WERI-Rb-1 (cell line): Measurements from ENCODE around the gene TMEM121.
A peak's percentile ranks its signal among the peaks of the same experiment; 100 is the strongest.

ENCODE experiments used
- DNase-seq: peaks from one replicate; pipeline ENCODE4 v3.0.0-alpha.2; 2020
- H3K27ac ChIP-seq: fragments of 250-450 bp; sonication (Bioruptor Pico); 2 replicates; pipeline ENCODE4 v1.5.1; 2020; ENCODE audit warnings: mild to moderate bottlenecking, moderate library complexity
- H3K27me3 ChIP-seq: fragments of 250-450 bp; sonication (Bioruptor Pico); 2 replicates; pipeline ENCODE4 v1.5.1; 2021; ENCODE audit warnings: mild to moderate bottlenecking, low read depth, moderate library complexity; ENCODE audit not compliant: insufficient read depth, severe bottlenecking
- H3K36me3 ChIP-seq: fragments of 250-450 bp; sonication (Bioruptor Pico); 2 replicates; pipeline ENCODE4 v1.5.1; 2020; ENCODE audit warnings: mild to moderate bottlenecking, moderate library complexity
- H3K4me3 ChIP-seq: 2 replicates; pipeline ENCODE4 v1.5.1; 2011; ENCODE audit warnings: low read depth, mild to moderate bottlenecking, control low read depth, low read length
- H3K9me3 ChIP-seq: fragments of 250-450 bp; sonication (Bioruptor Pico); 2 replicates; pipeline ENCODE4 v1.5.1; 2021; ENCODE audit warnings: mild to moderate bottlenecking, moderate library complexity; ENCODE audit not compliant: severe bottlenecking
- CTCF ChIP-seq: IDR thresholded peaks from 2 replicates; pipeline ENCODE4 v1.5.1; 2011; ENCODE audit warnings: low read depth, mild to moderate bottlenecking, control low read depth, inconsistent platforms, low read length

The TMEM121 gene

GRCh38 chr14:105525326-105525725 is 1.1 kb upstream of the TMEM121 start:
- H3K27me3 ChIP-seq, result peaks cover 18% of the 10 kb centered on the region
- H3K4me3 ChIP-seq, result no peak overlapping the region
- H3K9me3 ChIP-seq, result no peaks in the 10 kb centered on the region
- peaks cover 4% of the 10 kb centered on the region; the same call in 1 of the 2 replicates for H3K36me3 ChIP-seq
- no peak overlapping the region for H3K27ac ChIP-seq
- TF ChIP-seq CTCF, result no peak
- no peak for DNase-seq

GRCh38 chr14:105526776-105527380 is 495 bp downstream of the TMEM121 start:
- DNase-seq, result no peak
- TF ChIP-seq CTCF, result no peak

GRCh38 chr14:105527381-105527825 is 1.0 kb downstream of the TMEM121 start:
- Histone ChIP-seq H3K27ac (no peak overlapping the region), H3K27me3 (peaks cover 18% of the 10 kb centered on the region), H3K36me3 (peaks cover 4% of the 10 kb centered on the region; the same call in 1 of the 2 replicates), H3K9me3 (no peaks in the 10 kb centered on the region), H3K4me3 (peak overlapping the region; percentile 66)
- DNase-seq, result no peak
- no peak for TF ChIP-seq CTCF

More at GRCh38 chr14:105526776-105527380, 495 bp downstream of the TMEM121 start:
- H3K27me3 ChIP-seq, result peaks cover 18% of the 10 kb centered on the region
- no peak overlapping the region for H3K27ac ChIP-seq
- H3K36me3 ChIP-seq, result peaks cover 4% of the 10 kb centered on the region; the same call in 1 of the 2 replicates
- no peaks in the 10 kb centered on the region for H3K9me3 ChIP-seq
- peak overlapping the region; percentile 66 for H3K4me3 ChIP-seq

- peaks cover 18% of the 10 kb centered on the region for H3K27me3 ChIP-seq
- TF ChIP-seq CTCF, result peak; percentile 92
- DNase-seq, result peak; percentile 73
- H3K9me3 ChIP-seq, result no peaks in the 10 kb centered on the region
- peaks cover 4% of the 10 kb centered on the region; the same call in 1 of the 2 replicates for H3K36me3 ChIP-seq
- peak overlapping the region; percentile 66 for H3K4me3 ChIP-seq
- H3K27ac ChIP-seq, result peak overlapping the region; percentile 40; the same call in 1 of the 2 replicates
Measured at GRCh38 chr14:105527826-105528585, 1.6 kb downstream of the TMEM121 start.

- peaks cover 4% of the 10 kb centered on the region; the same call in 1 of the 2 replicates for H3K36me3 ChIP-seq
- H3K9me3 ChIP-seq, result no peaks in the 10 kb centered on the region
- H3K27me3 ChIP-seq, result peaks cover 18% of the 10 kb centered on the region
- H3K4me3 ChIP-seq, result no peak overlapping the region
- no peak overlapping the region for H3K27ac ChIP-seq
- TF ChIP-seq CTCF, result no peak
- DNase-seq, result no peak
Measured at GRCh38 chr14:105528586-105529318, 2.4 kb downstream of the TMEM121 start.
